Body of pancreas (tissue), 4 donors: ENCODE data around the gene ZNF664.

Source experiments
- CTCF ChIP-seq, 7 experiments: fragments of 450-650 bp in 4 of 7; fragments of 200-600 bp in 3 of 7; sonication (generic) in 3 of 7; IDR thresholded peaks; one replicate each; pipeline ENCODE4 v1.5.1; 2016 to 2019; ENCODE audit warnings: antibody characterized with exemption in 7 of 7
- POLR2A ChIP-seq, 3 donors: fragments of 450-650 bp; IDR thresholded peaks; one replicate each; pipeline ENCODE4 v1.6.1; 2016; ENCODE audit warnings: antibody characterized with exemption in 3 of 3, mild to moderate bottlenecking in 2 of 3

- TF ChIP-seq POLR2A (IDR thresholded peaks at IDR 0.05) = no peak
- TF ChIP-seq CTCF (IDR thresholded peaks at IDR 0.05) = no peak
These were observed 55.5 kb downstream of the ZNF664 start for GRCh38 chr12:124028555-124028925.
